K562 (cell line): Measurements from ENCODE around the gene FIG4. TPM values are rescaled to one million over a fixed set of nuclear protein-coding genes. Genes with fewer than 3 reads are reported as not detected.

Experiments used
- ARID1B ChIP-seq: fragments of 450-650 bp; IDR thresholded peaks from 2 replicates; pipeline ENCODE4 v1.6.1; 2016; ENCODE audit warnings: antibody characterized with exemption, mild to moderate bottlenecking, inconsistent platforms
- GTF2F1 ChIP-seq: IDR thresholded peaks from 2 replicates; pipeline ENCODE4 v1.6.1; 2011; ENCODE audit warnings: low read depth, low read length, improper control_type of control experiment
- MIER1 ChIP-seq: fragments of 450-650 bp; IDR thresholded peaks from 2 replicates; pipeline ENCODE4 v1.6.1; 2016; ENCODE audit warnings: antibody characterized with exemption, mild to moderate bottlenecking, low read depth
- ZNF274 ChIP-seq: IDR thresholded peaks from 2 replicates; pipeline ENCODE4 v1.6.1; 2011; ENCODE audit warnings: low read depth, mild to moderate bottlenecking, low read length, moderate library complexity, borderline replicate concordance
- ZNF347 ChIP-seq: fragments of 450-650 bp; formaldehyde crosslinking; IDR thresholded peaks from 2 replicates; pipeline ENCODE4 v1.4.0; 2020; ENCODE audit warnings: low read depth, mild to moderate bottlenecking, moderate library complexity
- polyA plus RNA-seq, 8 experiments: library from polyadenylated mRNA; depleted of rRNA in 4 of 8; stranded (reverse) in 5 of 8; unstranded in 3 of 8; fragments of >200 nt; fragmentation: Nextera tagmentation in 2 of 8; fragmentation: Illumina TruSeq in 1 of 8; extraction: Ambion mirVana in 2 of 8; extraction: Trizol in 1 of 8; gene quantifications; 2 replicates each; pipeline versions ENCODE4 v1.2.1 to v1.2.3, GENCODE V29; 2011 to 2014; ENCODE audit warnings: inconsistent platforms in 1 of 8, missing spikeins in 1 of 8
- total RNA-seq, 7 experiments: library from RNA; depleted of rRNA in 6 of 7; stranded (reverse); fragments of >200 nt in 6 of 7; fragmentation: Illumina TruSeq in 2 of 7; extraction: Trizol in 2 of 7; gene quantifications; 2 replicates each; pipeline versions ENCODE4 v1.2.1 to v1.2.3, GENCODE V29; 2011 to 2021; ENCODE audit warnings: low replicate concordance in 1 of 7
- TF ChIP-seq, protein P1 (sequence below), 3 experiments: fragments of 200-800 bp in 1 of 3; fragments of 250-450 bp in 1 of 3; fragments of 450-650 bp in 1 of 3; sonication (Bioruptor Pico) in 1 of 3; sonication (Bioruptor generic) in 1 of 3; formaldehyde crosslinking in 1 of 3; IDR thresholded peaks; 2 replicates each; pipeline versions ENCODE4 v1.6.1 to v1.8.0; 2016 to 2022; ENCODE audit warnings: mild to moderate bottlenecking in 2 of 3, missing genetic modification characterization in 2 of 3, missing compliant biosample characterization in 1 of 3, moderate library complexity in 1 of 3
- TF ChIP-seq, protein P2 (sequence below): fragments of 450-650 bp; IDR thresholded peaks from 2 replicates; pipeline ENCODE4 v1.6.1; 2017; ENCODE audit warnings: antibody characterized with exemption

FIG4 gene
- total and polyA plus RNA-seq, 9 of the 15 experiments (the other 6 are each of a cell fraction or from before 2014, with no cell fraction given), result 1.5 to 6.8 (median 4.3) TPM

DNA sequence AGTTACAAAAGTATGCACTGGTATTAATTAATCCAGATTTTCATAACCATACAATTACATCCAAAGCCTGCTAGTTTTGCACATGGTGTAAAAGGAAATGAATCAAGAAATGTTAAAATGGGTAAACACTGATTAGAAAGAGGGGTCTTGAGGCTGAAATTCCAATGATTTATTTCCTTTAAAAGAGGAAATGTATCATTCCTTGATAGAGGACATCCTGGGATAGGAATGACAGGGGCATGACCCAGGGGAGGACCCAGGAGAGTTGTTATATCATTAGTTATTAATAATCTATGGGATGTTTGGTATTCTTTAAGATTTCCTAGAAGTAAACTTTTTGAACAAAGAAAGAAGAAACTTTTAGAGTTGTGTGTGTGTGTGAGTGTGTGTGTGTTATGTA is 18.3 kb upstream of the FIG4 start (continued):
- TF ChIP-seq, protein P1, sequence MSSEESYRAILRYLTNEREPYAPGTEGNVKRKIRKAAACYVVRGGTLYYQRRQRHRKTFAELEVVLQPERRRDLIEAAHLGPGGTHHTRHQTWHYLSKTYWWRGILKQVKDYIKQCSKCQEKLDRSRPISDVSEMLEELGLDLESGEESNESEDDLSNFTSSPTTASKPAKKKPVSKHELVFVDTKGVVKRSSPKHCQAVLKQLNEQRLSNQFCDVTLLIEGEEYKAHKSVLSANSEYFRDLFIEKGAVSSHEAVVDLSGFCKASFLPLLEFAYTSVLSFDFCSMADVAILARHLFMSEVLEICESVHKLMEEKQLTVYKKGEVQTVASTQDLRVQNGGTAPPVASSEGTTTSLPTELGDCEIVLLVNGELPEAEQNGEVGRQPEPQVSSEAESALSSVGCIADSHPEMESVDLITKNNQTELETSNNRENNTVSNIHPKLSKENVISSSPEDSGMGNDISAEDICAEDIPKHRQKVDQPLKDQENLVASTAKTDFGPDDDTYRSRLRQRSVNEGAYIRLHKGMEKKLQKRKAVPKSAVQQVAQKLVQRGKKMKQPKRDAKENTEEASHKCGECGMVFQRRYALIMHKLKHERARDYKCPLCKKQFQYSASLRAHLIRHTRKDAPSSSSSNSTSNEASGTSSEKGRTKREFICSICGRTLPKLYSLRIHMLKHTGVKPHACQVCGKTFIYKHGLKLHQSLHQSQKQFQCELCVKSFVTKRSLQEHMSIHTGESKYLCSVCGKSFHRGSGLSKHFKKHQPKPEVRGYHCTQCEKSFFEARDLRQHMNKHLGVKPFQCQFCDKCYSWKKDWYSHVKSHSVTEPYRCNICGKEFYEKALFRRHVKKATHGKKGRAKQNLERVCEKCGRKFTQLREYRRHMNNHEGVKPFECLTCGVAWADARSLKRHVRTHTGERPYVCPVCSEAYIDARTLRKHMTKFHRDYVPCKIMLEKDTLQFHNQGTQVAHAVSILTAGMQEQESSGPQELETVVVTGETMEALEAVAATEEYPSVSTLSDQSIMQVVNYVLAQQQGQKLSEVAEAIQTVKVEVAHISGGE (CRISPR knock-in tag; IDR thresholded peaks at IDR 0.05), result no peak
- TF ChIP-seq ARID1B (no peak), ZNF274 (no peak), MIER1 (no peak), GTF2F1 (no peak), ZNF347 (CRISPR knock-in tag) (no peak)
- TF ChIP-seq, protein P2, sequence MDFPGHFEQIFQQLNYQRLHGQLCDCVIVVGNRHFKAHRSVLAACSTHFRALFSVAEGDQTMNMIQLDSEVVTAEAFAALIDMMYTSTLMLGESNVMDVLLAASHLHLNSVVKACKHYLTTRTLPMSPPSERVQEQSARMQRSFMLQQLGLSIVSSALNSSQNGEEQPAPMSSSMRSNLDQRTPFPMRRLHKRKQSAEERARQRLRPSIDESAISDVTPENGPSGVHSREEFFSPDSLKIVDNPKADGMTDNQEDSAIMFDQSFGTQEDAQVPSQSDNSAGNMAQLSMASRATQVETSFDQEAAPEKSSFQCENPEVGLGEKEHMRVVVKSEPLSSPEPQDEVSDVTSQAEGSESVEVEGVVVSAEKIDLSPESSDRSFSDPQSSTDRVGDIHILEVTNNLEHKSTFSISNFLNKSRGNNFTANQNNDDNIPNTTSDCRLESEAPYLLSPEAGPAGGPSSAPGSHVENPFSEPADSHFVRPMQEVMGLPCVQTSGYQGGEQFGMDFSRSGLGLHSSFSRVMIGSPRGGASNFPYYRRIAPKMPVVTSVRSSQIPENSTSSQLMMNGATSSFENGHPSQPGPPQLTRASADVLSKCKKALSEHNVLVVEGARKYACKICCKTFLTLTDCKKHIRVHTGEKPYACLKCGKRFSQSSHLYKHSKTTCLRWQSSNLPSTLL, result no peak
